Suppressor macrophage treated with lipopolysaccharide for 4 hours (primary cell): ENCODE results near the gene NEXMIF.
"Not testable (repeated sequence)": the region's sequence is repeated elsewhere in the genome, so short reads cannot be mapped to it uniquely, and the experiment has no call there.

Experiments used
- DNase-seq: peaks from one replicate; pipeline ENCODE4 v3.0.0-alpha.2; 2020

The NEXMIF gene

DNA sequence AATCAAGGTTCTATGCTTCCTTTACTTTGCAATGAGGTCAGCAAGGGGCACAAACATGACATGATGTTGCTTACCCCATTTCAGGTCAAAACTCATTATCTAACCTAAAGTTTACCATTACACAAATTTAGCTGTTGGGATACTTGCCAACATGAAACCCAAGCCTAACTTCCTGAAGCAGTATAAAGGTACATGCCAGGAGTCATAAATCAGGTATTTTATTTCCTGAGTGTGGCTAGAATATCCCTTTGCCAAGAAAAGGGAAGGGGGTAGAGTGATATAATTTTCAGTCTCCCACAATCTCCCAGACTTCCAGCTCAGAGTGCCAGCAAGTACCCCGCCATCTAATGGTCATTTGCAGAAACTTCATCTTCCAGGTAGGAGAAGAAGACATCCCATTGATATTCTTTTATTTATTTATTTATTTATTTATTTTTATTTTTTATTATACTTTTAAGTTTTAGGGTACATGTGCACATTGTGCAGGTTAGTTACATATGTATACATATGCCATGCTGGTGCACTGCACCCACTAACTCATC, 136.6 kb downstream of the NEXMIF start:
- DNase-seq: no peak

DNA sequence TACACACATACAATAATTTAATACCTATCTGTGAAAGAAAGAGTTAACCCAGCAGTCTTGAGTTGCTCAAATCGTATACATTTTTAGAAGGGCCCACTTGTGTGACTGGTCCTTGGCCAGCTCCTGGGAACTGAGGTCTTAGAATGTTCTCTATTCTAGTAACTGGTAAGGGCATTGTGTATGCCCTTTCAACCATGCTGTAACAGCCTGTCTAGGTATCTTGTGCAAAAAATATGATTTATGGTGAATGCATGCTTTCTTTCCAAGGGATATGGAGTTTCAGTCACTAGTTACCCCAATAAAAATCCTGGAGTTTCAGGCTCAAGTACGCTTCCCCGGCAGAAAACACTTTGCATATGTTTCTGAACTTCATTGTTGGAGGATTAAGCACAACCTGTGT, 140.6 kb downstream of the NEXMIF start:
- no peak for DNase-seq

DNA sequence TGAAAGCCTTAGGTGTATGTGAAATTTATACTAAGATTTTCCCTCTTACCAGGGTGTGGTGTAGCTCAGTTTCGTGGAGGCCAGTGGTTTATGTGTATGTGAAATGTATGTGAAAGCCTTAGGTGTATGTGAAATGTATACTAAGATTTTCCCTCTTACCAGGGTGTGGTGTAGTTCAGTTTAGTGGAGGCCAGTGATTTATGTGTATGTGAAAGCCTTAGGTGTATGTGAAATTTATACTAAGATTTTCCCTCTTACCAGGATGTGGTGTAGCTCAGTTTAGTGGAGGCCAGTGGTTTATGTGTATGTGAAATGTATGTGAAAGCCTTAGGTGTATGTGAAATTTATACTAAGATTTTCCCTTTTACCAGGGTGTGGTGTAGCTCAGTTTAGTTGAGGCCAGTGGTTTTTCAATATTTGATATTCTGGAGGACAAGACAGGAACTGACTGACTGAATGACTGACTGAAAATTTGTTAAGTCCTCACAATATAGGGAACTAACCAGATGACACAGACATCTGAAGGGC, 143.7 kb downstream of the NEXMIF start:
- DNase-seq: no peak

DNA sequence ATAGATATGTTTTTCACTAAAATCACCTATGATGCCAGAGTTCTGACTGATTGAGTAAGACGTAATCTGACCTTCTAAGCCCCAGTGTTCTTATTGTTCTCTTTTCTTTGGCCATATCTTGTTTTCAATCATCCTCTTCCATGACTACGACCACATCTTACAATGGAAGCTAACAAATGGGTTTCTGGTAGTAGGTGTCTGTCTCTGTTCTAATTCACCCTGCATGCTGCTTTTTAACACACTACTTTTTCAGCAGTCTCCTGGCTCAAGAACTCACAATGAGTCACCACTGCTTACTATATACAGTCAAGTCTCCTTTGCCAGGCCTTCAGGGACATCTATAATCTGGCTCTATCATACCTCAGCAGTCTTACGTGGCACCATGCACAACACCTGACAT, 146.1 kb downstream of the NEXMIF start:
- no peak for DNase-seq

DNA sequence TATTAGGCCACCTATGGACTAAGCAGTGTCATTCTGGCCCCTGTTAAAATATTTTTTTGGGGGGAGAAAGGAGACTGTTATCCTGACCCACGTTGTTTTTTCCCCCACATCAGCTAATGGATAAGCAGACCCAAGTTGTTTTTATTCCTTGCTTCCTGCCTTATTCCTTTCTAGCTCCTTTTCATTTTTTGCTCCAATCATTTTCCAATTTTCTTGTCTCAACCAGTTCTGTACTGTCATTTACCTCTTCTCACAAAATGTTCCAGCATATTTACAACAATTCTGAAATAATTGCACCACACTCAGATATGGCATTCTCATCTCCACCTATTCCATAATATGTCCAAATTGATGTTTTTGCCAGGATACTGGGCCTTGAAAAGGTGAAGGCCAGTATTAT, 150.3 kb downstream of the NEXMIF start:
- no peak for DNase-seq

DNA sequence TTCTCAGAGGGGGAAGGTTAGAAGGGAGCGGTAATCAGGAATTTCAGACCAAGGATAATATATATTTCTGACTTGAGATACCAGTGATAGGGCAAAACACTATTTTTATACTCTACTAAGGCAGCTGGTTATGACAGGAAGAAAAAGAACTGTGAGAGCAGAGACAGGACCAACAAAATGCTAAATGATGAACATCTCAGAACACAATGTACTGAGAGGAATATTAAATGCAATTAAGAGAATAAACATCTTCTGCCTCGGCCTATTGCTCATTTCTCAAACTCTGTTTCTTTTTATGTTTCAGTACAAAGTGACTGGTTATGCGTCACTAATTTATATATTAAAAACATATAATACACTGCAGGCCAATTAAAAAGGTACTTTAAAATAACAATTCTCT, 188.8 kb downstream of the NEXMIF start:
- no peak for DNase-seq

DNA sequence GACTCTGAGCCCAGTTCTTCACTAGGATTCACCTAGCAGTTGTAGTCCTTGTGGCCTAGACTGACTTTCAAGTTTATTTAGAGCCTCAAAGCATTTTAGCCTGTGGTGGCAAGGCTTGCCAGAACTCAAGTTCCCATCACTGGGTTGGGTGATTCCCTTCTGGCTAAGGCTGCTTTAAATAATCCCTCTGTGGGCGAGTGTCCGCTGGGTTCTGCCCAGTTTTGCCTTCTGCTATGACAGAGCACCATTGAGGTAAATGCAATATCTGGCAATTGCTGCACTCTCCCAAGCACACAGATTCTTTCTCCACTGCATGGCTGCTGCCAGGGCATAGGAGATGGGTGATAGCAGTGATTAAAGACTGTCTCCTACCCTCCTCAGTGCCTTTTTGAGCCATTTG, 220.0 kb downstream of the NEXMIF start:
- no peak for DNase-seq

DNA sequence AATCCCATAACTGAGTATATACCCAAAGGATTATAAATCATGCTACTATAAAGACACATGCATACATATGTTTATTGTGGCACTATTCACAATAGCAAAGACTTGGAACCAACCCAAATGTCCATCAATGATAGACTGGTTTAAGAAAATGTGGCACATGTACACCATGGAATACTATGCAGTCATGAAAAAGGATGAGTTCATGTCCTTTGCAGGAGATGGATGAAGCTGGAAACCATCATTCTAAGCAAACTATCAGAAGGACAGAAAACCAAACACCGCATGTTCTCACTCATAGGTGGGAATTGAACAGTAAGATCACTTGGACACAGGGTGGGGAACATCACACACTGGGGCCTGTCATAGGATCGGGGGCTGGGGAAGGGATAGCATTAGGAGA, 223.9 kb downstream of the NEXMIF start:
- DNase-seq: not testable (repeated sequence)

DNA sequence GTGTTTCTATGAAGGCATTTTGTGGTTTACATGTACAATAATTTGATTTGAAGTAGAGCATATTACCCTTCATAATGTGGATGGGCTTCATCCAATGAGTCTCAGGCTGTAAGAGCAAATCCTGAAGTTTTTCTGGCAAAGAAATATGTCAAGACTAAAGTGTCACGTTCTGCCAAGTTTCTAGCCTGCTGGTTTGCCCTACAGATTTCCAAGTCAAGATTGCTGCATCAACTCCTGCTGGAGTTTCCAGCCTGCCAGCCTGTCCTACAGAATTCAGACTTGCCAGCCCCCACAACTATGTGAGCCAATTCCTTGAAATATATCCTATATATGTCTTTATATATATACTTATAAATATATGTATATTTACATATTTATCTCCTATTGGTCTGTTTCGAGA, 240.8 kb downstream of the NEXMIF start:
- no peak for DNase-seq
